Fibroblast of skin of abdomen (primary cell): ENCODE data around the gene C19orf81. TPM values are rescaled to one million over a fixed set of nuclear protein-coding genes. Genes with fewer than 3 reads are reported as not detected.
"Not testable (repeated sequence)": the region's sequence is repeated elsewhere in the genome, so short reads cannot be mapped to it uniquely, and the experiment has no call there.

Experiments used
- DNase-seq: peaks from one replicate; pipeline ENCODE4 v3.0.0-alpha.2; 2013
- polyA plus RNA-seq, 2 experiments: library from polyadenylated mRNA; unstranded; fragments of 120-200 nt; gene quantifications; one replicate each; pipeline ENCODE4 v1.2.1, GENCODE V29; 2013; ENCODE audit not compliant: insufficient read length in 2 of 2

The C19orf81 gene
- polyA plus RNA-seq (2013, experiment 1 of 2; ENCODE audit: insufficient read length): 0.55 TPM
- 0.79 TPM for polyA plus RNA-seq (2013, experiment 2 of 2; ENCODE audit: insufficient read length)

GRCh38 chr19:50649433-50650391, at the start of gene C19orf81:
Gene C19orf81 (plus strand): TSS chr19:50649445. CDS start chr19:50649445, 0 bp downstream.
- no peak for DNase-seq

GRCh38 chr19:50601407-50602088, 47.7 kb upstream of the C19orf81 start:
- DNase-seq: no peak

GRCh38 chr19:50602089-50602422, 47.2 kb upstream of the C19orf81 start:
- DNase-seq: no peak

- DNase-seq: no peak
Measured at GRCh38 chr19:50602496-50602895, 46.7 kb upstream of the C19orf81 start.

- no peak for DNase-seq
Measured at GRCh38 chr19:50602935-50603334, 46.3 kb upstream of the C19orf81 start.

GRCh38 chr19:50604264-50605073, 44.8 kb upstream of the C19orf81 start:
- DNase-seq: not testable (repeated sequence)

- DNase-seq: not testable (repeated sequence)
Measured at GRCh38 chr19:50606059-50606836, 43.0 kb upstream of the C19orf81 start.

- no peak for DNase-seq
Measured at GRCh38 chr19:50607388-50607787, 41.9 kb upstream of the C19orf81 start.

- DNase-seq: peak; percentile 70
Measured at GRCh38 chr19:50607874-50608785, 41.1 kb upstream of the C19orf81 start.

- DNase-seq: not testable (repeated sequence)
Measured at GRCh38 chr19:50612504-50613404, 36.5 kb upstream of the C19orf81 start.

GRCh38 chr19:50618379-50618778, 30.9 kb upstream of the C19orf81 start:
- DNase-seq: not testable (repeated sequence)

- not testable (repeated sequence) for DNase-seq
Measured at GRCh38 chr19:50619184-50619583, 30.1 kb upstream of the C19orf81 start.

GRCh38 chr19:50620394-50620906, 28.8 kb upstream of the C19orf81 start:
- DNase-seq: not testable (repeated sequence)

- no peak for DNase-seq
Measured at GRCh38 chr19:50624949-50625600, 24.2 kb upstream of the C19orf81 start.

- DNase-seq: no peak
Measured at GRCh38 chr19:50626011-50626410, 23.2 kb upstream of the C19orf81 start.

GRCh38 chr19:50626795-50627194, 22.4 kb upstream of the C19orf81 start:
- no peak for DNase-seq

- DNase-seq: no peak
Measured at GRCh38 chr19:50628146-50628545, 21.1 kb upstream of the C19orf81 start.

GRCh38 chr19:50628551-50628950, 20.7 kb upstream of the C19orf81 start:
- DNase-seq: no peak

- no peak for DNase-seq
Measured at GRCh38 chr19:50629194-50629593, 20.1 kb upstream of the C19orf81 start.
